SJCRH30 (cell line): ENCODE data around the gene MRPL34. TPM values are rescaled to one million over a fixed set of nuclear protein-coding genes. Genes with fewer than 3 reads are reported as not detected.

ENCODE experiments used
- DNase-seq, 2 experiments: peaks; one replicate each; pipeline ENCODE4 v3.0.0-alpha.2; 2015 to 2020
- H3K27ac ChIP-seq: fragments of 250-450 bp; sonication (Bioruptor Pico); 2 replicates; pipeline ENCODE4 v1.5.1; 2020; ENCODE audit warnings: mild to moderate bottlenecking, moderate library complexity
- H3K27me3 ChIP-seq: fragments of 250-450 bp; sonication (Bioruptor Pico); 2 replicates; pipeline ENCODE4 v1.5.1; 2020; ENCODE audit warnings: mild to moderate bottlenecking, moderate library complexity
- H3K36me3 ChIP-seq: fragments of 250-450 bp; sonication (Bioruptor Pico); 2 replicates; pipeline ENCODE4 v1.5.1; 2020; ENCODE audit warnings: mild to moderate bottlenecking, moderate library complexity
- H3K4me1 ChIP-seq: fragments of 250-450 bp; sonication (Bioruptor Pico); 2 replicates; pipeline ENCODE4 v1.5.1; 2020; ENCODE audit warnings: mild to moderate bottlenecking, moderate library complexity
- H3K4me3 ChIP-seq: fragments of 250-450 bp; sonication (Bioruptor Pico); 2 replicates; pipeline ENCODE4 v1.5.1; 2020; ENCODE audit warnings: mild to moderate bottlenecking, moderate library complexity
- H3K9me3 ChIP-seq: fragments of 250-450 bp; sonication (Bioruptor Pico); replicated peaks from 2 replicates; pipeline ENCODE4 v1.5.1; 2020; ENCODE audit warnings: mild to moderate bottlenecking, moderate library complexity
- total RNA-seq: library from RNA; depleted of rRNA; stranded (reverse); fragments of >200 nt; shearing (Covaris generic); gene quantifications from 2 replicates; pipeline ENCODE4 v1.2.3, GENCODE V29; 2014

Gene MRPL34
- total RNA-seq, 1 experiment from 2014 or later = 68.5 TPM

DNA sequence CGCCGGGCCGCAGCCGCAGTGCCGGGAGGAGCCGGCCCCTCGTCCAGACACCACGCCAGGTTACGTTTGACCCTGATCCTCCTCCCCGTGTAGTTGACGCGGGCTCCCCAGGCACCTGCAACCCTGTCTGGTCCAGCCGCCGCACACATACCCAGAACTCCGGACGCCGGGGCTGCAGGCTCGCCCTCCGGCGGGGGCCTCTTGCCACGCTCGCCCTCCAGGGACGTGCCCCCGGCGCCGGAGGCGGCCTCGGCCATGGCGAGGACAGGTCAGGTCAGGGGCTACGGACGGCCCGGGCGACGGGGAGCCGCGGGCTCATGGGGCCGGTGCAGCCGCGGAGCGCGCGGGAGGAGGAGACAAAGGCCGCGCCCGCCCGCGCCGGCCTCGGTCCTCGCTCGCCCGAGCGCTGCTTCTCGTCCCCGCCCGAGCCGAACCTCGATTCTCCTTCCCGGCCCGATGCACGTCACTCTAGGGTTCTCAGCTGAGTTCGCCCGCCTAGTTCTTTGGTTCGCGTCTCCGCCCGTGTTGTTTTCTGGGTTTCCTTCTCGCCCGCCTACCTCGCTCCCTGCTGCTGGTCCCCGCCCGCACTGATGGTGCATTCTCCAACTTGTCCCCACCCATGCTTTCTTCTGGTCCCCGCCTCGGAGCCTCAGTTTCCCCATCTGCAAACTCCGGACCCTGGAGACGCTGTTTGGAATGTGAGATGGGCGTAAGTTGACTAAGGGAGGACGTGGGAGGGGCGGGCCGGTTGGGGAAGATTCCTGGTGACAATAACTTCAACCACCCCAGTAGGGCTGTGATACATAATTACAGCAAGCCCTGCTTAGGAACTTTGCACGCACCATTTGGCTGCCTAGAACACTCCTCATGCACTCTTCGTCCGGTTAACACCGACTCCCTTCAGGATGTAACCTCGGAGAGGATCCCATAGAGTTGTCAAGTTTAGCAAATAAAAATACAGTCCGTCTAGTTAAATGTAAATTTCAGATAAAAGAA is 29.0 kb downstream of the MRPL34 start, which contains the start of gene ANO8:
TSS of gene ANO8 (minus strand) at position 442 of the 996 bp plus-strand sequence. CDS start at position 257, 185 bp downstream.
- H3K27ac ChIP-seq = no peak within 1 kb of the TSS

DNA sequence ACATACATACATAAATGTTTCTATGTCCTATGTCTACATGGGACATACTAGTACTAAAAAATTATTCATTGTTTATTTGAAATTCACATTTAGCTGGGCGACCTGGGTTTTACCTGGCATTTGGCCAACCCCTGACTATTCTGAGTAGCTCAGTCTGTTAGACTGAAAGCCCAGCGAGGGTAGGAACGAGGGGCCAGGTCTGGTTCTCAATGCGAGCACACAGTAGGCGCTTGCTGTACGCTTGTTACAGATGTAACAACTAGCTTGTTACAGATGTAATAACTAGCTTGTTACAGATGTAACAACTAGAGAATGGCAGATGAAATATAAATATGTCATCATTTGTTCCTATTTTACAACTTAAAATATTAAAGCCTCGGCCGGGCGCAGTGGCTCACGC is 29.9 kb downstream of the MRPL34 start:
- H3K4me1 ChIP-seq = peaks cover 4% of the 10 kb centered on the region; the same call in 1 of the 2 replicates
- DNase-seq = no peak
- no peak overlapping the region for H3K27ac ChIP-seq
- H3K4me3 ChIP-seq = no peak overlapping the region
- H3K36me3 ChIP-seq = no peaks in the 10 kb centered on the region
- H3K27me3 ChIP-seq = no peaks in the 10 kb centered on the region
- no peaks in the 10 kb centered on the region for H3K9me3 ChIP-seq

More for the DNA sequence above, 29.0 kb downstream of the MRPL34 start, which contains the start of gene ANO8:
- Histone ChIP-seq H3K4me3 (peak within 1 kb of the TSS; percentile 70), H3K36me3 (no peaks in the 10 kb centered on the region), H3K9me3 (no peaks in the 10 kb centered on the region), H3K27me3 (no peaks in the 10 kb centered on the region), H3K4me1 (peaks cover 4% of the 10 kb centered on the region; the same call in 1 of the 2 replicates)
- peak; percentile 99 for DNase-seq

DNA sequence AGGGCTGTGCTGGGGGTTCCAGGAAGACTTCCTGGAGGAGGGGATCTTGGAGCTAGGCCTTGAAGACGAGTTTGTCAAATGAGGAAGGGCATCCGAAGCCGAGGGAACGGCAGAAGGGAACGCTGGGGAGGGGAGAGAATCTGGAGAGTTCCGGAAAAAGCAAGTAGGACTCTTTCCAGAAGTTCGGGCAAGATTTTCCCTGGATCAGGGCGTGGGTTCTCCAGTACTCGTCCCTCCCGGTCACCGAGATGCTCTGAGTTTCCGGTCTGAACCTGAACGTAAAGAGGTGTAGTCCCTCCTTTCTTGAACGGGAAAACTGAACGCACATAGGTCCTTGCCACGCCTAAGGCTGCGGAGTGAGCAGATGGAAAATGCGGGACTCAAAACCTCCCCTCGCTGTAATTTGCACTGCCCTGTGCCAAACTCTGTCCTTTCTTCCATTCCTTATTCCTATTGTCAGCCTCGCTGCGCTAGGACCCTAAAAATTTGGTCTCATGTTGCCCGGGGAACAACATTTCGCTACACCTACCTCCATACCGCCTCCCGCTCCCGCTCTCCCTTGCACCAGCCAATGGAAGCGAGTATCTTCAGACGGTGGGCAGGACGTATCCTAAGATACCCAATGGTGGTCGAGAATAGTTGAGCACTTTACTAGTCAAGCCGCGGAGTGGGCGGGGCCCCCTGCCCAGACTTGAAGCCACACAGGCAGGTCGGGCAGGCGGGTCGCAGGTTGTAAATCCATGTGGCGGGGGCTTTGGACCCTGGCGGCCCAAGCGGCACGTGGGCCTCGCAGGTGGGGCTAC is 31.4 kb downstream of the MRPL34 start, which contains the start of gene GTPBP3:
TSS of gene GTPBP3 (plus strand) at position 682 of the 803 bp plus-strand sequence. CDS start at position 741, 59 bp downstream.
- Histone ChIP-seq H3K36me3 (peaks cover 8% of the 10 kb centered on the region; the same call in 1 of the 2 replicates), H3K27ac (peak within 1 kb of the TSS; percentile 47), H3K4me3 (peak within 1 kb of the TSS; percentile 77), H3K9me3 (no peaks in the 10 kb centered on the region), H3K4me1 (peaks cover 4% of the 10 kb centered on the region; the same call in 1 of the 2 replicates), H3K27me3 (no peaks in the 10 kb centered on the region)
- DNase-seq = peak; percentile 99

DNA sequence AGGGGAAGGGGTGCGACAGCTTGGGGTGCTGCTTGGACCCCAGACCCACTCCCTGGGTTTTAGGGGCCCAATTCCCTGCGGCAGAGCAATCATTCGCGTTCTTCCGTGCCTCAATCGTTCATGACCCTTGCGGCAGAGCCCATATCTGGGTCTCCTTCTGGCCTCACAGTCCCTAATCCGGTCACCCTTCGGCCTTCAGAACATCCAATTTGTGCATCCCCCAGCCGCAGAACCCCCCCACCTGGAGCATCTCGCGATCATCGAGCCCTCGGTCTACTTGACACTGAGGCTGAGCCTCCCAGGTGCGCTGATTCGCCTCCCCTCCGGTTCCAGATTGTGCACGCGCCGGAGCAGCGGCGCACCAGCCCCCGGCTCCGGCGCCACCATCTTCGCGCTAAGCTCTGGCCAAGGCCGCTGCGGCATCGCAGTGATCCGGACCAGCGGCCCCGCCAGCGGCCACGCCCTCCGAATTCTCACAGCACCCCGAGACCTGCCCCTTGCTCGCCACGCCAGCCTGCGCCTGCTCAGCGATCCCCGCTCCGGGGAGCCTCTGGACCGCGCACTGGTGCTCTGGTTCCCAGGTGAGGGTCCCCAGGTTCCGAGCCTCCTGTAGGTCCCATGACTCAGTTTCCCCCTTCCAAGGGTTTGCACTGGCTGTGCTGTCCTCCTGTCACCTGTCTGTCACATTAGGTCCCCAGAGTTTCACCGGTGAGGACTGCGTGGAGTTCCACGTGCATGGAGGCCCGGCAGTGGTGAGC is 32.2 kb downstream of the MRPL34 start:
- Histone ChIP-seq H3K9me3 (no peaks in the 10 kb centered on the region), H3K27ac (no peak overlapping the region; the same call in 1 of the 2 replicates), H3K4me3 (peak overlapping the region; percentile 77), H3K4me1 (peaks cover 4% of the 10 kb centered on the region; the same call in 1 of the 2 replicates), H3K36me3 (peaks cover 8% of the 10 kb centered on the region; the same call in 1 of the 2 replicates), H3K27me3 (no peaks in the 10 kb centered on the region)
- no peak for DNase-seq

DNA sequence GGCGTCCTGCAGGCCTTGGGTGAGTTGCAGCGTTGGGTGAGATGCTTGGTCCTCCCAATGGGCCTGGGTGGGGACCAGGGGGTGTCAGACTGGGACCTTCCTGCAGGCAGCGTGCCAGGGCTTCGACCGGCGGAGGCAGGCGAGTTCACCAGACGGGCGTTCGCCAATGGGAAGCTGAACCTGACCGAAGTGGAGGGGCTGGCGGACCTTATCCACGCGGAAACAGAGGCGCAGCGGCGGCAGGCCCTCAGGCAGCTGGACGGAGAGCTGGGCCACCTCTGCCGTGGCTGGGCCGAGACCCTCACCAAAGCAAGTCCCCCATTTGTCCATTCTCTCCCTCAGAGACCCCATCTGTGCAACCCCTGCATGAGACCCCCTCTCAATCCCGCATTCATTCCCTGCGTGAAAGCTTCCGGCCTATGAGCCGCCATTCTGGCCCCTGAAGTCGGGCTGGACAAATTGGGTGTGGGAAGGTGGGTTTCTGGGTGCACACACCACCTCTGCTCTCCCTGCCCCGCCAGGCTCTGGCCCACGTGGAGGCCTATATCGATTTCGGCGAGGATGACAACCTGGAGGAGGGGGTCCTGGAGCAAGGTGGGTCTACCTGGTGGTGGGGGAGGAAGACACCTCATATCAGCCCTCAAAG is 32.9 kb downstream of the MRPL34 start:
- H3K4me3 ChIP-seq = peak overlapping the region; percentile 77
- no peak for DNase-seq
- H3K27ac ChIP-seq = no peak overlapping the region
- H3K9me3 ChIP-seq = no peaks in the 10 kb centered on the region
- H3K36me3 ChIP-seq = peaks cover 10% of the 10 kb centered on the region; the same call in 1 of the 2 replicates
- H3K4me1 ChIP-seq = peaks cover 4% of the 10 kb centered on the region; the same call in 1 of the 2 replicates
- no peaks in the 10 kb centered on the region for H3K27me3 ChIP-seq

DNA sequence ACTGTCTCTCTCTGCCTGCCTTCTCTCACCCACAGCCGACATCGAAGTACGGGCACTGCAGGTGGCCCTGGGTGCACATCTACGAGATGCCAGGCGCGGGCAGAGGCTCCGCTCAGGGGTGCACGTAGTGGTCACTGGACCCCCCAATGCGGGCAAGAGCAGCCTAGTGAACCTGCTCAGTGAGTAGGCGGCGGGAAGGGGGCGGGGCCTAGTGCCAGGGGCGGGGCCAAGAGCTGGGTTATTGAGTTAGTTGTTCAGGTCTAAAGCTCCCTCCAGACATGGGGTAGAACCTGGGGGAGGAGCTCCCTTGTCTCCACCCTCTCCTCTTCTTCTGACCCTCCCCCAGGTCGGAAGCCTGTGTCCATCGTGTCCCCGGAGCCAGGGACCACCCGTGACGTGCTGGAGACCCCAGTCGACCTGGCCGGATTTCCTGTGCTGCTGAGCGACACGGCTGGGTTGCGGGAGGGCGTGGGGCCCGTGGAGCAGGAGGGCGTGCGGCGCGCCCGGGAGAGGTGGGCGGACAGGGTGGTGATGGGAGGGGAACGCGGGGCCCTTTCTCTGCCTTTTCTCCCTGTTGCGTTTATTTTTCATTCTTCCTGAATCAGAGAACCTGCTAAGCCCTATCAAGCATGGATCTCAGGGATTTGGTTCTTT is 33.5 kb downstream of the MRPL34 start:
- no peak for DNase-seq
- H3K27me3 ChIP-seq = no peaks in the 10 kb centered on the region
- H3K9me3 ChIP-seq = no peaks in the 10 kb centered on the region
- H3K36me3 ChIP-seq = peaks cover 11% of the 10 kb centered on the region; the same call in 1 of the 2 replicates
- no peak overlapping the region for H3K4me3 ChIP-seq
- H3K27ac ChIP-seq = no peak overlapping the region
- peaks cover 2% of the 10 kb centered on the region; the same call in 1 of the 2 replicates for H3K4me1 ChIP-seq

DNA sequence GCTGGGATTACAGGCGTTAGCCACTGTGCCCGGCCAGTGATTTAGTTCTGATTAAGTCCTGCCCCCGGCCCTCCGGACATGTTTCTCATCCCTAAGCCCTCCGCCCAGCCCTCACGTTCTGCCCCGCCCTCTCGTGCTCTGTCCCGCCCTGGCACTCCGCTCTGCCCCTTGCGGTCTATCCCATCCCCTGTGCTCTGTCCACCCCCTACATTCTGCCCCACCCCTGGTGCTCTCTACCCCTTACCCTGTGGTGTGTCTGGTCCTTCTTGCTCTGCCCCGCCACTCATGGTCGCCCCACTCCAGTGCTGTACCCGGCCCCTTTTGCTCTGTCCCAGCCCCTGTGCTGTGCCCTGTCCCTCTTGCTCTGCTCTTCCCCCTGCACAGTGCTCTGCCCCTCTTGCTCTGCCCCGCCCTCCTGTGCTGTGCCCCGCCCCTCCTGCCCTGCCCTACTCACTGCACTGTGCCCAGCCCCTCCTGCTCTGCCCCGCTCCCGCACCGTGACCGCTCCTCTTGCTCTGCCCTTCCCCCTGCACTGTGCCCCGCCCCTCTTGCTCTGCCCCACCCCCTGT is 34.7 kb downstream of the MRPL34 start:
- Histone ChIP-seq H3K4me1 (peaks cover 2% of the 10 kb centered on the region; the same call in 1 of the 2 replicates), H3K36me3 (peaks cover 11% of the 10 kb centered on the region; the same call in 1 of the 2 replicates), H3K9me3 (no peaks in the 10 kb centered on the region), H3K27me3 (no peaks in the 10 kb centered on the region), H3K4me3 (no peak overlapping the region), H3K27ac (no peak overlapping the region)
- no peak for DNase-seq

DNA sequence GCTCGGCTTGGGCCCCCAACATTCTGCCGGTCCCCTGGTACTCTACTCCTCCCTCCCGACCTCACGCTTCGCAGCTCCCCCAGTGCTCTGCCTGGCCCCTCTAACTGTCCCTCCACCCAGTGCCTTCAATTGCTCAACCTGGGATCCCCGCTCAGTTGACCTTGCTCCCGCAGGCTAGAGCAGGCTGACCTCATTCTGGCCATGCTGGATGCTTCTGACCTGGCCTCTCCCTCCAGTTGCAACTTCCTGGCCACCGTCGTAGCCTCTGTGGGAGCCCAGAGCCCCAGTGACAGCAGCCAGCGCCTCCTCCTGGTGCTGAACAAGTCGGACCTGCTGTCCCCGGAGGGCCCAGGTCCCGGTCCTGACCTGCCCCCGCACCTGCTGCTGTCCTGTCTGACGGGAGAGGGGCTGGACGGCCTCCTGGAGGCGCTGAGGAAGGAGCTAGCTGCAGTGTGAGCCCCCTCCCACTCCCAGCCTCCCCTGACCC is 35.2 kb downstream of the MRPL34 start:
- Histone ChIP-seq H3K27ac (no peak overlapping the region), H3K9me3 (no peaks in the 10 kb centered on the region), H3K36me3 (peaks cover 11% of the 10 kb centered on the region; the same call in 1 of the 2 replicates), H3K27me3 (no peaks in the 10 kb centered on the region), H3K4me3 (no peak overlapping the region), H3K4me1 (peaks cover 2% of the 10 kb centered on the region; the same call in 1 of the 2 replicates)
- no peak for DNase-seq

DNA sequence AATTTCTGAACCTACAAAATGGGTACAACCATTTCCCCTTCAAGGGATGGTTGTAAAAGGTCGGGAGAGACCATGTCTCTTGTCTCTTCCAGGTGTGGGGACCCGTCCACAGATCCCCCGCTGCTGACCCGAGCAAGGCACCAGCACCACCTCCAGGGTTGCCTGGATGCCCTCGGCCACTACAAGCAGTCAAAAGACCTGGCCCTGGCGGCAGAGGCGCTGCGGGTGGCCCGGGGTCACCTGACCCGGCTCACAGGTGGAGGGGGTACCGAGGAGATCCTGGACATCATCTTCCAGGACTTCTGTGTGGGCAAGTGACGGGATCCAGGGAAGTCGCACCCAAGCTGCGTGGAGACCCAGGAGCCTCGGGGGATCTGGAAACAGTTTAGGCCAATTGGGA is 35.7 kb downstream of the MRPL34 start:
- peaks cover 11% of the 10 kb centered on the region; the same call in 1 of the 2 replicates for H3K36me3 ChIP-seq
- H3K27ac ChIP-seq = no peak overlapping the region
- DNase-seq = no peak
- no peaks in the 10 kb centered on the region for H3K27me3 ChIP-seq
- peaks cover 2% of the 10 kb centered on the region; the same call in 1 of the 2 replicates for H3K4me1 ChIP-seq
- H3K9me3 ChIP-seq = no peaks in the 10 kb centered on the region
- H3K4me3 ChIP-seq = no peak overlapping the region

DNA sequence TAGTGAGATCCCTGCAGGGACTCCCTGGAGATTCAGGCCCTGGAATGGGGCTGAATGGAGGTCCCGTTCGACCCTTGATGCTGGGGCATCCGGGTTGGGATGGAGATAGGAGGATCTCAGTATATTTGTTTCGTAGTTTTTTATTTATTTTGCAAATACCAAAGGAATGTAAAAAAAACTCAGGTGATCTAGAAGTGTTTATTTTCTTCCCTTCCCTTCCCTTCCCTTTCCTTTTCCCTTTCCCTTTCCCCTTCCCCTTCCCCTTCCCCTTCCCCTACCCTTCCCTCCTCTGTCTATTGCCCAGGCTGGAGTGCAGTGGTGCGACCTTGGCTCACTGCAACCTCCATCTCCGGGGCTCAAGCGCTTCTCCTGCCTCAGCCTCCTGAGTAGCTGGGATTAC is 36.2 kb downstream of the MRPL34 start:
- no peak for DNase-seq
- Histone ChIP-seq H3K4me1 (peaks cover 2% of the 10 kb centered on the region; the same call in 1 of the 2 replicates), H3K36me3 (peaks cover 11% of the 10 kb centered on the region; the same call in 1 of the 2 replicates), H3K27me3 (no peaks in the 10 kb centered on the region), H3K27ac (no peak overlapping the region), H3K9me3 (no peaks in the 10 kb centered on the region), H3K4me3 (no peak overlapping the region)

DNA sequence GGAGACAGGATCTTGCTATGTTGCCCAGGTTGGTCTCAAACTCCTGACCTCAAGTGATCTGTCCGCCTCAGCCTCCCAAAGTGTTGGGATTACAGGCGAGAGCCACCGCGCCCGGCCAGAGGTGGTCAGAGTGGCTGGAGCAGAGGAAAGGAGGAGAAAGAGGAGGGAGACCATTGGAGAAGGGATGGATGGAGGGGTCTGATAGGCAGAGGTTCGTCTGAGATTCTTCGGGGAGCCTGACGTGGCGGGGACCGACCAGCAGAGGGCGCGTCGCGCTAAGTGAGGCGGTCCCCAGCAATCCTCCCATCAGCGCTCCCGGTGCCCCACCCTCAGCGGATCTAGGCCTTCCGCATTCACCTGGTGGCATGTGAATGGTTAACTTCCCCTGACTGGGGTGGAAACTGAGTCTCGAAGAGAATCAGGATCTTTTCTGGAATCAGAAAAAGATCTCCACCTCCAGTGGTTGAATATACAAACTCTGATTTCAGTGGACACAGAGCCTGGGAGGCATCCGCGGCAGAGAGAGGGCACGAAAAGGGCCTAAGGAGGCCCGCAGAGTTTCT is 40.5 kb downstream of the MRPL34 start:
- H3K36me3 ChIP-seq = peaks cover 10% of the 10 kb centered on the region; the same call in 1 of the 2 replicates
- H3K27me3 ChIP-seq = peaks cover 2% of the 10 kb centered on the region; the same call in 1 of the 2 replicates
- H3K27ac ChIP-seq = no peak overlapping the region
- peak; percentile 72 to 87 for DNase-seq
- peaks cover 18% of the 10 kb centered on the region for H3K4me1 ChIP-seq
- H3K4me3 ChIP-seq = no peak overlapping the region
- H3K9me3 ChIP-seq = no peaks in the 10 kb centered on the region

DNA sequence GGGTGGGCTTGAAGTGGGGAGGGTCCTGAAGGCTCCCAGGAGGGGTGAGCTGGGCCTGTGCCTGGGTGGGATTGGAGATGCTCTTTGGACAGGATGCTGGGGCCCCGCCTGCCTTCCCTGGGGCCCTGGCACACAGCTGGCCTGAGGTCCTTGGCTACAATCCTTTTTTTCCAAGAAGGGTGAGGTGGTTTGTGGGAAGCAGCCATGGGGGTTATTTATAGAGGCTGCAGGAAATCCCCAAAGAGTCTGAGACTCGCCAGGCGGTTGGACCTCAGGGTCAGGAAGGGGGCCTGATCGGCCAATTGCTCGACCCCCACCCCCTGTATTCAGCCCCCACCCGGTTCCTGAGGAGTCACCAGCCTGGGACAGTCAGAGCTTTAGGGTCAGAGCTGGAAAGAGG is 41.7 kb downstream of the MRPL34 start:
- Histone ChIP-seq H3K36me3 (peaks cover 3% of the 10 kb centered on the region; the same call in 1 of the 2 replicates), H3K9me3 (no peaks in the 10 kb centered on the region), H3K4me3 (no peak overlapping the region), H3K27me3 (peaks cover 3% of the 10 kb centered on the region; the same call in 1 of the 2 replicates), H3K27ac (no peak overlapping the region), H3K4me1 (peaks cover 18% of the 10 kb centered on the region)
- DNase-seq = peak in 1 of 2 experiments; percentile 52
